ENCODE measurements around the gene LTA4H. TPM values are rescaled to one million over a fixed set of nuclear protein-coding genes. Genes with fewer than 3 reads are reported as not detected.
"Not testable (repeated sequence)": the region's sequence is repeated elsewhere in the genome, so short reads cannot be mapped to it uniquely, and the experiment has no call there.

LTA4H gene
- total RNA-seq, 4 donors from 2014 or later, result 105 to 235 (median 123) TPM

DNA sequence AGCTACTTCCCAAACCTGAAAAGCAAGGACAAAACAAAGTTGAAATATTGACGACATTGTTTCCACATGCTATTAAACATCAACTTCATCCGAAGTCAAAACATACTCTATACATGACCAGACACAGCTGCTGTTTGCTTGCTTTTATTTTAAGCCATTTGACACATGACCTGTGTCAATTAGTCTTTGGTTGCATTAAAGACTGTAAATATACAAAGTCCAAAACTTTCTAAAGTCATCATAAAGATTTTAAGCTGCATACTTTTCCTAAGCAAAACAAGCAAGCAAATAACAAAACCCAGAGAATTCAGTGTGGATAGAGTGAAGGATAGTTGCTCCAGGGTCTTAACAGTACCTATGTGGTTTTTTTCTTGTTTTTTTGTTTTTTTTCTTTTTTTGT is 61.0 kb downstream of the LTA4H start:
- Histone ChIP-seq H3K36me3 (no peaks in the 10 kb centered on the region), H3K27me3 (no peaks in the 10 kb centered on the region), H3K9me3 (no peaks in the 10 kb centered on the region), H3K4me1 (no peaks in the 10 kb centered on the region), H3K4me3 (no peak overlapping the region), H3K27ac (no peak overlapping the region)
- WGBS, 2 donors, result 26 to 69% methylated on average over 2 of the region's 2 CpGs
- intact Hi-C loops (cut with DNase I), result no loop called here
- DNase-seq, result no peak
- TF ChIP-seq POLR2A (IDR thresholded peaks at IDR 0.05), result no peak
- TF ChIP-seq, protein P1, sequence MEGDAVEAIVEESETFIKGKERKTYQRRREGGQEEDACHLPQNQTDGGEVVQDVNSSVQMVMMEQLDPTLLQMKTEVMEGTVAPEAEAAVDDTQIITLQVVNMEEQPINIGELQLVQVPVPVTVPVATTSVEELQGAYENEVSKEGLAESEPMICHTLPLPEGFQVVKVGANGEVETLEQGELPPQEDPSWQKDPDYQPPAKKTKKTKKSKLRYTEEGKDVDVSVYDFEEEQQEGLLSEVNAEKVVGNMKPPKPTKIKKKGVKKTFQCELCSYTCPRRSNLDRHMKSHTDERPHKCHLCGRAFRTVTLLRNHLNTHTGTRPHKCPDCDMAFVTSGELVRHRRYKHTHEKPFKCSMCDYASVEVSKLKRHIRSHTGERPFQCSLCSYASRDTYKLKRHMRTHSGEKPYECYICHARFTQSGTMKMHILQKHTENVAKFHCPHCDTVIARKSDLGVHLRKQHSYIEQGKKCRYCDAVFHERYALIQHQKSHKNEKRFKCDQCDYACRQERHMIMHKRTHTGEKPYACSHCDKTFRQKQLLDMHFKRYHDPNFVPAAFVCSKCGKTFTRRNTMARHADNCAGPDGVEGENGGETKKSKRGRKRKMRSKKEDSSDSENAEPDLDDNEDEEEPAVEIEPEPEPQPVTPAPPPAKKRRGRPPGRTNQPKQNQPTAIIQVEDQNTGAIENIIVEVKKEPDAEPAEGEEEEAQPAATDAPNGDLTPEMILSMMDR (IDR thresholded peaks at IDR 0.05), result no peak

DNA sequence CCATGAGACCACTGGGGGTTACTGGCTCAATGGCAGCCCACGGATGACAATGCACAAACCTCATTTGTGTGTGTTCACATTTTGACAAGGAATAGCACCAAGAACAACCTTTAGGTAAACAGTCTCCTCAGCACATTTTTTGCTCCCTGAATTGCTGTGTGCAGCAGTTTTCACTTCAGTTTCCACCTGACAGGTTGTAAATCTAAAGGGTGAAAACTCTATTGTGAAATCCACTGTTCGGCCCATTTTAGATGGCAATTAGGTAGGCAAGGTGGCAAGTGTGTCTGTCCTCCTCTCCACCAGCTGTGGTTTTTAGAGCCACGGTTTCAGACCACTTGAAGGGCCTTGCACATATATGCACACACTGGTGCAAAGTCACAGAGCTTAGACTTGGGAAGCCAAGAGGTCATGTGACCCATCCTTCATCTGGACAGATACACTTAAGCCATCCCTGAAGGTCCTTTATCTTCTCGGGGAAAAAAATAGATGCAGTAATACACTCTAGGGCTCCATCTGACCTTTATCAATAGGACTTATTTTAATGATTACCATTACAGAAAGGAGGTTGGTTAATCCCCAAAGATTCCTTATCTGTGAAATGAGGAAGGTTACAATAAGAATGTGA is 62.4 kb downstream of the LTA4H start:
- no peak overlapping the region for H3K27ac ChIP-seq
- WGBS, 2 donors, result 64 to 66% methylated on average over 3 to 4 of the region's 4 CpGs
- no peak overlapping the region for H3K4me3 ChIP-seq
- H3K4me1 ChIP-seq, result no peaks in the 10 kb centered on the region
- H3K9me3 ChIP-seq, result no peaks in the 10 kb centered on the region
- no peak for TF ChIP-seq POLR2A (IDR thresholded peaks at IDR 0.05)
- TF ChIP-seq, protein P1 (IDR thresholded peaks at IDR 0.05), result no peak
- no peaks in the 10 kb centered on the region for H3K27me3 ChIP-seq
- no peaks in the 10 kb centered on the region for H3K36me3 ChIP-seq
- intact Hi-C loops (cut with DNase I), result no loop called here
- no peak for DNase-seq

DNA sequence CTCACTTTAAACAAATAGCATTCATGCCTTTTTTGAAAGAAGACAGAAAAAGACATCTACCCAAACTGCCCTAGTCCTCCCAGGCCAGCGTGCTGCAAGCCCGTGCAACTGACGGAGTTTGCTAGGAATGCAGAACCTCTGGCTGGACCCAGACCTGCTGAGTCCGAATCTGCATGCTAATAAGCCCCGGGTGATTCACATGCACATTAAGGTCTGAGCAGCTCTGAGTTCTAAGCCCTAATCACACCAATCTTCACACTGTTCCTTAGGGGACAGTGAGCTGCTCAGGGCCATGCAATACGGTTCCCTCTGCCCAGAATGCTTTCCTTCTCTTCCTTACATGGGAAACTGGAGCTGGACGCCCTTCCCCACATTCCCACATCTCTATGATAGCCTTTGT is 64.5 kb downstream of the LTA4H start:
- Histone ChIP-seq H3K27ac (no peak overlapping the region), H3K36me3 (no peaks in the 10 kb centered on the region), H3K9me3 (no peaks in the 10 kb centered on the region), H3K4me1 (no peaks in the 10 kb centered on the region), H3K4me3 (no peak overlapping the region), H3K27me3 (no peaks in the 10 kb centered on the region)
- 42 to 65% methylated on average over 6 to 7 of the region's 7 CpGs for WGBS, 2 donors
- intact Hi-C loops (cut with DNase I), result no loop called here
- DNase-seq, result no peak
- TF ChIP-seq POLR2A (IDR thresholded peaks at IDR 0.05), result no peak
- TF ChIP-seq, protein P1 (IDR thresholded peaks at IDR 0.05), result no peak

DNA sequence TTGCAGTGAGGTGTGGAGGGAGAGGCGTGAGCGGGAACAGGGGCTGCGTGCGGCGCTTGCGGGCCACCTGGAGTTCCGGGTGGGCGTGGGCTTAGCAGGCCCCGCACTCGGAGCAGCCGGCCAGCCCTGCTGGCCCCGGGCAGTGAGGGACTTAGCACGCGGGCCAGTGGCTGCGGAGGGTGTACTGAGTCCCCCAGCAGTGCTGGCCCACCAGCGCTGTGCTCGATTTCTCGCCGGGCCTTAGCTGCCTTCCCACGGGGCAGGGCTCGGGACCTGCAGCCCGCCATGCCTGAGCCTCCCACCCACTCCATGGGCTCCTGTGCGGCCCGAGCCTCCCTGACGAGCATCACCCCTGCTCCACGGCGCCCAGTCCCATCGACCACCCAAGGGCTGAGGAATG is 66.3 kb downstream of the LTA4H start:
- H3K27me3 ChIP-seq; H3K4me3 ChIP-seq; H3K9me3 ChIP-seq; H3K4me1 ChIP-seq; DNase-seq; H3K27ac ChIP-seq; H3K36me3 ChIP-seq; intact Hi-C loops (cut with DNase I): not testable (repeated sequence)
- whole genome bisulfite sequencing, 2 donors, result 90% methylated on average over 17 of the region's 28 CpGs; no CpG with 5 or more reads in 1 of the 2 donors

DNA sequence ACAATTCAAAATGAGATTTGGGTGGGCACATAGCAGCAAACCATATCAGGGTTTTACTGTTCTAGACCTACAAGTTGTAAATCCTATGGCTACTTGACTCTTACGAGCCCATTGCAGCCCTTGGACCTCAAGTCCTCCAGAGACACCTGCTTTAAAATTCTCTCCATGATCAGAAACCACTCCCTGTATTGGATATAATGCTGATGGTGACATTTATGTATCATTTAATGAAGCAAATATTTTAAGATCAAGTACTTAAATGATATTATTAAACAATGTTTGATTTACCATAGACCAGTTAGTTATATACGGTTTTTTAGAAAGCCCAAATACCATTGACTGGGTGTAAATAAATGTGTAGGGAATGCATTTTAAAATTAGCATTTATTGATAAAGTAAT is 68.1 kb downstream of the LTA4H start:
- no peaks in the 10 kb centered on the region for H3K36me3 ChIP-seq
- H3K4me3 ChIP-seq, result no peak overlapping the region
- no peak for DNase-seq
- TF ChIP-seq, protein P1 (IDR thresholded peaks at IDR 0.05), result no peak
- TF ChIP-seq POLR2A (IDR thresholded peaks at IDR 0.05), result no peak
- no peaks in the 10 kb centered on the region for H3K27me3 ChIP-seq
- intact Hi-C loops (cut with DNase I), result no loop called here
- no peak overlapping the region for H3K27ac ChIP-seq
- WGBS, 2 donors, result 89 to 96% methylated on average over 2 of the region's 2 CpGs
- H3K9me3 ChIP-seq, result no peaks in the 10 kb centered on the region
- H3K4me1 ChIP-seq, result no peaks in the 10 kb centered on the region

All from esophagus squamous epithelium (tissue), 5 donors.